DLD1 (cell line): Measurements from ENCODE around the gene RCAN1.
"Not testable (repeated sequence)": the region's sequence is repeated elsewhere in the genome, so short reads cannot be mapped to it uniquely, and the experiment has no call there.

Source experiments
- in situ Hi-C: cut with HindIII; loops from 2 replicates; pipeline ENCODE4 v1.10.0; 2017; ENCODE audit warnings: low sequenced_read_pairs

Gene RCAN1

DNA sequence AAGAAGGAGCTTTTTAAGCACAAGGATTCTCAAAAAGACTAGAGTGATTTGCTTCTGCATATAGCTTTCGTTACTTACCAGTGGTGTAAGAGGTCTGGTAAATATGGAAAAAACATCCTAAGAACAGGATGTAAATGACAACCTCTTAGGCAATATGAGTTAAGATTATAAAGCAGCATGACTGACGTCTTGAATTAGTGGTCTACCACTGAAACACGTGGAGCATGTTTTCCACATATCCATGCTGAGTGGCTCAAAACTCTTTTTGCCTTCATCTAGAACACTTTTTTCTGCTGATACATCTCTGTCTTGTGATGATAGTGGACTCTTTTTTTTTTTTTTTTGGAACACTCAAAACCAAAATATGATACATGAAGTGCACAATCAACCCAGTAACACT lies 44.6 kb downstream of the RCAN1 start:
- in situ Hi-C loops, result no loop called here

DNA sequence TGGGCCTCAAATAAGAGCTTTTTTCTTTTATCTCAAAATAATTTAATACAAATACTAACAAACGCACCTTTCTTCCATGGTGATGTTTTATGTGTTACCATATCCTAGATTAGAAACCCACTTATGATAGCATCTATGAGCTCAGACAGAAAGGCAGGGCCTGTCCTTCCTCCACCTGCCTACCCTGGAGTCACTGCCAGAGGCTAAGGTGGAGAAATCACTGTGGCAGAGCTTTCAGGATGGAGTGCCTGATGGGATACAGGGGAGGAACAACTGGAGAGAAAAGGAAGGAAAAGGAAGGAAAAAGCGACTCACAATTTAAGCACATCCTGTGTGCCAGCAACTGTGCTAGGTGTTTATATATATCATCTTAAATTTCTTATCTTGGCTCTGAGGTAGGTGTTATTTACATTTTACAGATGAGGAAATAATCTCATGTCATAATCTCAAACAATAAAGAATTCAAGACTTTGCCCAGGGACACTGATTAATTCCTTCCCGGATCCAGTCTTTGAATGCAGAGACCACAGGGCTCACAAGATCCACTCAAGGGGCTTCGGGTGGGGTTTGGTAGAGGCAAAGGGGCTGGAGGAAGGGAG lies 45.4 kb downstream of the RCAN1 start:
- in situ Hi-C loops, result no loop called here

DNA sequence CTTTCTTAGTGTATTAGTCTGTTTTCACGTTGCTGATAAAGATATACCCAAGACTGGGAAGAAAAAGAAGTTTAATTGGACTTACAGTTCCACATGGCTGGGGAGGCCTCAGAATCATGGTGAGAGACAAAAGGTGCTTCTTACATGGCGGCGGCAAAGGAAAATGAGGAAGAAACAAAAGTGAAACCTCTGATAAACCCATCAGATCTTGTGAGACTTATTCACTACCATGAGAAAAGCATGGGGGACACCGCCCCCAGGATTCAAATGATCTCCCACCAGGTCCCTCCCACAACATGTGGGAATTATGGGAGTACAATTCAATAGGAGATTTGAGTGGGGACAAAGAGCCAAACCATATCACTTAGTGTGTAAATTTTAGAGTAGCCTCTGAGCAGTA lies 46.1 kb downstream of the RCAN1 start:
- in situ Hi-C loops, result not testable (repeated sequence)

GRCh38 chr21:34567604-34568155 lies 47.2 kb downstream of the RCAN1 start:
- in situ Hi-C loops, result no loop called here

DNA sequence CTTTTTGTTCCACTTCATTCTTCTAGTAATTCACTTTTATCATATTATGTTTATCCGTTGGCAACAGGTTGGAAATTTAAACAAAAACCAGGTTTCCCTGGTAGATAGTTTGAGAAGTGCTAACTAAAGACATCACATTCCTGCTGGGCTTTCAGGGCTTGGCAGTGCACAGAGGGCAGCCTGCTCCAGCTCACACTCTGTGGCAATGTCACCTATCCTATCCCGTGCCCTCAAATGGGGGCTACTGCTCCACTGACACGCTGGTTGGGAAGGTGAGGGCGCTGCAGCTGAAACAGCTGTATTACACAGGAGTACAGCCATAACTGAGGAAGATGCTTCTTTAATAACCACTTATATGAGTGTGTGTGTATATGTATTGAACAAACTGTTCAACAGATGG lies 49.7 kb downstream of the RCAN1 start:
- in situ Hi-C loops, result no loop called here

DNA sequence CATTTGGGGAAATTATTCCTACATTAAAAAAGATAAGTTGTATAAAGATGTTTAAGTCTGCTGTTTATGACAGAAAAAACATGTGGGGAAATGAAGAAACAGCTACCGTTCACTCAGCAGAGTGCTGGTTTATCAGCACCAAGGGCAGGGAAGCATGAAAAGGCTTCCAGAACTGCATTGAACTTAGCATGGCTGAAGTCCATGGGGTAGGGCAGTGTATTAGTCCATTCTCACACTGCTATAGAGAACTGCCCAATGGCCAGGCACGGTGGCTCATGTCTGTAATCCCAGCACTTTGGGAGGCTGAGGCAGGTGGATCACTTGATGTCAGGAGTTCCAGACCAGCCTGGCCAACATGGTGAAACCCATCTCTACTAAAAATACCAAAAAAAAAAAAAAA lies 51.5 kb downstream of the RCAN1 start:
- in situ Hi-C loops, result not testable (repeated sequence)

DNA sequence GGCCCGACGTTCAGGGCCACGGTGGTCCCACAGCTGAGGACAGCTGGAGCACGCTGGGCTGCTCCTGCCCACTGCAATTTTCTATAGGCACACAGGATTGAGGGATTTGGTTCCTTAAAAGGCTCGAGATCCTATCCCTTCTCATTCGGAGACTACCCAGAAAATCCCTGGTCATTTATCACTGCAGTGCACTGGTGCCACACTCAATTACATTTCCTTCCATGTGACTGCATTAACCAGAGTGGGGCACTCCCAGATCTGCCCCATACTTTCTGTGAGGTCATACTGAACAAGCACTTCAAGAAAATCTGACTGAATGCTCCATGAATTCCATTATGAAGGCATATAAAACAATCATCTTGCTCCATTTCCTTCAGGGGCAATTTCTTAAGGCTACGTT lies 53.1 kb downstream of the RCAN1 start:
- in situ Hi-C loops, result no loop called here

DNA sequence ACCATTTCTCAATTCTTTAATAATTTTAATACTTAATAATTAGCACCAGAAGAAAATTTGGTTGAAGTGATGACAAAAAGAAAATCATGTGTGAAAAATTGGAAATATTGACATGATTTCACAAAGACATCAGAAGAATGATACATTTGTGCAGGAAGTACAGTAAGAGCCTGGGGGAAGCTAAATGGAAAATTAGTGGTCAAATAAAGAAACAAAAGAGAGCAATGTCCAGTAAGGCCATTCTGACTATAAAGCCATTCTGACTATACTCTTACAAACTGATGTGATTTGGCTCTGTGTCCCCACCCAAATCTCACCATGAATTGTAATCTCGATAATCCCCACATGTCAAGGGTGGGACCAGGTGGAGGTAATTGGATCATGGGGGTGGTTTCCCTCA lies 54.3 kb downstream of the RCAN1 start:
- in situ Hi-C loops, result no loop called here

GRCh38 chr21:34560021-34560420 lies 54.9 kb downstream of the RCAN1 start:
- in situ Hi-C loops, result no loop called here

- in situ Hi-C loops, result no loop called here
These were observed 55.8 kb downstream of the RCAN1 start for GRCh38 chr21:34559089-34559631.

DNA sequence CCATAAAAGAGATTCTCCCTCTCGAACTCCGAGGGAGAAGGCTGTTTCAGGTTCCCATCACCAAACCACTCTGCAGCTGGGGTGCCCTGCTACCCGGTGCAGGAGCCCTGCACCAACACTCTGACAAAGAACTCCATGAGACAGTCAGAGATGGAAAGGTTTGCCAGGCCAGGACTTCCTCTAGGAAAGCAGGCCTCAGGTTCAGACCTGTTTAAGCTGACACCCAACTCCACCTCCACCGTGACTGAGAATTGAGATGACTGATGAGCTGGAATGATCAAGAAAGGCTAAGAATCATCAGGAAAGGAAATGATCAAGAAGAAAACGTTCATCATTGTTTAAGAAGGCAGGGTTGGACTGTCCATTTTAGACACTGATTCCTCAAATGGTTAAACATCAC lies 56.7 kb downstream of the RCAN1 start:
- in situ Hi-C loops, result no loop called here

- in situ Hi-C loops, result no loop called here
These were observed 57.7 kb downstream of the RCAN1 start for GRCh38 chr21:34557261-34557660.

- in situ Hi-C loops, result not testable (repeated sequence)
These were observed 60.2 kb downstream of the RCAN1 start for GRCh38 chr21:34554670-34555069.

GRCh38 chr21:34554227-34554626 lies 60.7 kb downstream of the RCAN1 start:
- in situ Hi-C loops, result no loop called here

- in situ Hi-C loops, result no loop called here
These were observed 61.6 kb downstream of the RCAN1 start for GRCh38 chr21:34553151-34553952.

- in situ Hi-C loops, result no loop called here
These were observed 62.4 kb downstream of the RCAN1 start for GRCh38 chr21:34552360-34553098.

DNA sequence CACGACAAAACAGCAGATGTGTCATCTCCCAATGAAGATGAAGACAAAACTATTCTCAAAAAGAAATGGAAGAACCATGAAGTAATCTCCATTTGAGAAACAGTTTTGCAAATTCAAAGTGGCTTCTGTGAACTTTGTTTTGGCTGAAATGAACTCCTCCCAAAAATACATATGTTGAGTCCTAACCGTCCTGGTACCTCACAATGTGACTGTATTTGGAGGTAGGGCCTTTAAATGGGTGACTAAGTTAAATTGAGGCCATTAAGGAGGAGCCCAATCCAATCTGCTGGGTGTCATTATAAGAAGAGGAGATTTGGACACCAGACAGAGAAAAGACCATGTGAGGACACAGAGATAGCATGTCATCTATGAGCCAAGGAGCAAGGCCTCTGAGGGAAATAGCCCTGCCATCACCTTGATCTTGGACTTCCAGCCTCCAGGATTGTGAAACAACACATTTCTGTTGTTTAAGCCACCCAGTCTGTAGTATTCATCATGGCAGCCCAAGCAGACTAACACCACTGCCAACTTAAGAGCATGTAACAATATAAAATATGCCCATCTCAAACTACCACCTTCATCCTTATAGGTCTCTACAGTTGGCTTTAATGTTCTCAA lies 64.6 kb downstream of the RCAN1 start:
- in situ Hi-C loops, result no loop called here

DNA sequence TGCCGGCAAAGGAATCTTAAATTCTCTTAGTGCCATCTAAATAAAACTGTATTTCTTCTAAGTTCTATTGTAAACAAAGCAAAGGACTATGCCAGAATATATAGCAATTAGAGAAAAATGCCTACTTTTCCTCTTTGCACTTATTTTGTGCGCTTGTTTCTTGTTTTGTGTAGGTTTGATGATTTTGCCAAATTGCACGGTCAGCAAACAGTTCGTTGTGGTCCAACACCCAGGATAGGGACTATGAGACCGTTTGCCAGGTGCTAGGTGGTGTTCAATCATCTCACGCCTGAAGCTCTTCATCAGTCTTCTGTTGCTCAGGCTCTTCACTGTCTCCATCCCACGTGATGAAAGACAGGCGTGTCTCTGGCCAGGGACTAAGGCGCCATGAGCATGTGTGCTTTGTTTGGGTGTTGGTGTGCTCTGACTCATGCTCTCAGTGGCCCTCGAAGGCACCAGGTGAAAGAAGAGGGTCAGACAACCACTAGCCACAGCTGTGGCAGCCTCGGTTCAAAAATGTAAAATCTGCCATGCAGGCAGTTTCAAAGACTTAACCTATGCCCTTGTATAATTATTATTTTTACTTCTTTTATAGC lies 66.0 kb downstream of the RCAN1 start:
- in situ Hi-C loops, result no loop called here

- in situ Hi-C loops, result no loop called here
These were observed 68.4 kb downstream of the RCAN1 start for GRCh38 chr21:34546542-34546941.

GRCh38 chr21:34545079-34545884 lies 69.6 kb downstream of the RCAN1 start:
- in situ Hi-C loops, result no loop called here
